ENCODE data around the gene HIBADH. TPM values are rescaled to one million over a fixed set of nuclear protein-coding genes. Genes with fewer than 3 reads are reported as not detected.

The HIBADH gene
- 25.1 TPM for polyA plus RNA-seq (ENCODE audit: insufficient read length)

DNA sequence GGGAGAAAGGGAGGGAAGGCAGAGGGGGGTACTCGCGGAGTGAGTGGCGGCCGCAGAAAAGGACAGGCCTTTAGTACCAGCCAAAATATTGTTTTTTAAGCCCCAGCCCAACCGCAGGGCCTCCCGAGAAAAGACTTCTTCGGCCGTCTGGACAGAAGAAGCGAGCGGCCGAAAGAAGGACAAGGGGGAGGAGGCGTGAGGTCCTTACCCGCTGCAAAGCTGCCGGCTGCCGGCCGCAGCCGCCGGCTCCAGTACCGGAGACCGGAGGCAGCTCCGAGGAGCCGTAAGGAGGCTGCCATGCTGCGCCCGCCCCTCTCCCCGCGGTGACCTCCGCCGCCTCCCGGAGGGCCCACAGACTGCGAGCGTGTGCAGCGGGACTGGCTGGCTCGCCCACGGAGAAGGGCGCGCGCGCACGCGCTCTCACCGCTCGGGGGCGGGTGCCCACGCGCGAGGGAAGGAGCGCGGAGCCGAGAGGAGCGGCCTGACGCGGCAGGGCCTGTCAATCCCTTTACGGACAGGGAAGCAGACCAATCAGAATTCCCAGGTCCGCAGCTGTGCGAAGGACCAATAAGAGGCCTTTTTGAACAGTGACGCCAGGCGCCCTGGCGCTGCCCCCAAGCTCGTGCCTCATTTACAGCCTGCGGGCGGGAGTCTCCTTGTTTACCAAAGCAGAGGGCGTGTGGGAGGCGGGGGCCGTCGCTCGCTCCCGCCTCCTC, at the start of gene HIBADH:
Gene HIBADH (minus strand): TSS at position 394 of the 716 bp plus-strand sequence. CDS start 95 bp downstream, at position 299.
- peak; percentile 100 for DNase-seq

DNA sequence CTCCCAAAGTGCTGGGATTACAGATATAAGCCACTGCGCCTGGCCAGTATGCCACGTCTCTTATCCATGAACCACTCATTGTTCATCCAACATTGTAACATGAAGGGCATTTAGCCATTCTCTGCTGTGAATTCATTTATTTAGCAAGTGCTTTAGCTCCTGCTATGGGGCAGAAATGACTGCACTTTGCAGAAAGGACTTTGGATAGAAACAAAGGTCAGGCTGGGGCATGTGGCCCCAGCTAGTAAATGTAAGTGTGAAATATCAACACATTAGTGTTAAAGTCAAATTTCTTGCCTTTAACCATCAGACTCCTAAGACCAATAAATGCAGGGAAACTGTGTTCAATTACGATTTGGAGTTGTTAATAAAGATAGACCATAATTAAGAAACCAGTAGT, 49.5 kb upstream of the HIBADH start:
- no peak for DNase-seq

DNA sequence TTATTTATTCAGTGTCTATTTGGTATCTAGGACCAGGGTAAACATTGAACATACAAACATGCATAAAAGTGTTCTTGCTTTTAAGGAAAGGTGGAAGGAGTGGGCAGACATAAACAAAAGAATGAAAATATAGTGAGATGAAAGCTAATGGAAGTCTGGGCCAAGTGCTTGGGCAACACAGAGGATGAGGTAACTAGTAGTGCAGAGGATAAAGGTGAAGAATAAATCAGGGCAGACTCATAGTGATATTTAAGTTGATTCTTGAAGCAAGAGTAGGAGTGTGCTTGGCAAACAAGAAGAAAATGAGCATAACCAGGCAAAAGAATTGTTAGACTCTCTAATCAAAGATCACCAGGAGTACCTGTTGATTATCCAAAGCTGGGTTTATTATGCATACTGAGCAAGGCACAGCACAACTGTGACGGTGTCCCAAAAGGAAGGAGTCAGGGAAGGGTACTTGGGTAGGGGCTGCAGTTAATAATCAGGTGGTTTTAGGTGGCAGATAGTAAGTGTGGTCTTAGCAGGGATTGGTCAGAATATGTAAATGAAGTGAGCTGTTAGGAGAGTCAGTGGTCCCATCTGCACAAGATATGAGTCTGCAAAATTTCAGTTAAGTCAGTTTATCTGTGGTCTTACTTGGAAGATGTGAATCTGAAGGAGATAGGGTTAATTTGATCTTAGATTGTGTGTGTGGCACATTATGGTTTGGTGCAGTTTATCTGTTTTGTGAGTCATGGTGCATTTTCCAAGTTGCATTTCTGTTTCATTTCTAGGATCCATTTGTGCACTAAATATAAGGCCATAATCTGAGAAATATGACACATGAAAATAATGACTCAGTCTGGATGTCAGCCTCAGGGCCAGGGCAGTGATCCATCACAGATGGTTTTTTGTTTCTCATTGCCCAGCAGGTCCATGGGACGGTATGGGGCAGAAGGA, 46.7 kb upstream of the HIBADH start:
- DNase-seq, result no peak

DNA sequence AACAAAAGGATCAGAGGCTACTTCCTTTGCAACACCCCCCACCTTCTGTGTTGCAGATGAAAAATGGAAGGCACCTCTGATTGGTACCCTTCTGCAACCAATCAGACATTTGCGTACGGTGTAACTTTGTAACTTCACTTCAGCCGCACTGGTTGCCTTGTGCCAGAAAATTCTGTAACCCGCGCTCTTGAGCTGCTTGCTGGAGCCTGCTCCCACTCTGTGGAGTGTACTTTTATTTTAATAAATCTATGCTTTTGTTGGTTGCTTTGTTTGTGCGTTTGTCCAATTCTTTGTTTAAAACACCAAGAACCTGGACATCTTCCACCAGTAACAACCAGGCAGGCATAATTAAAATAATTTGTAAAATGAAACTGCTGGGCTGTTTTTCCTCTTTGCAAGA, 45.8 kb upstream of the HIBADH start:
- no peak for DNase-seq

DNA sequence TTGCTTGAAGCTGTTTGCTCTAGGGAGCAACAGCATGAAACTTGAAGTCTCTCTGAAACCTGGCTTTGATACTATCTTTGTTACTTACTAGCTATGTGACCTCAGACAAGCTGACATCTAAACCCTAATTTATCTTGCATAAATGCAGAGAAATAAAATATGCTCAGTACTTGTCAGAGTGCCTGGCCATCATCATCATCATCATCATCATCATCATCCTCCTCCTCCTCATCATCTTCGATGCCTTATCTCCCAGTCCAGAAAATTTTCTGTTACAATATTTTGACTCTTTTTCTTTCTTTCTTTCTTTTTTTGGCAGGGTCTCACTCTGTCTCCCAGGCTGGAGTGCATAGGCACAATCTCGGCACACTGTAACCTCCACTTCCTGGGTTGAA, 42.5 kb upstream of the HIBADH start:
- no peak for DNase-seq

DNA sequence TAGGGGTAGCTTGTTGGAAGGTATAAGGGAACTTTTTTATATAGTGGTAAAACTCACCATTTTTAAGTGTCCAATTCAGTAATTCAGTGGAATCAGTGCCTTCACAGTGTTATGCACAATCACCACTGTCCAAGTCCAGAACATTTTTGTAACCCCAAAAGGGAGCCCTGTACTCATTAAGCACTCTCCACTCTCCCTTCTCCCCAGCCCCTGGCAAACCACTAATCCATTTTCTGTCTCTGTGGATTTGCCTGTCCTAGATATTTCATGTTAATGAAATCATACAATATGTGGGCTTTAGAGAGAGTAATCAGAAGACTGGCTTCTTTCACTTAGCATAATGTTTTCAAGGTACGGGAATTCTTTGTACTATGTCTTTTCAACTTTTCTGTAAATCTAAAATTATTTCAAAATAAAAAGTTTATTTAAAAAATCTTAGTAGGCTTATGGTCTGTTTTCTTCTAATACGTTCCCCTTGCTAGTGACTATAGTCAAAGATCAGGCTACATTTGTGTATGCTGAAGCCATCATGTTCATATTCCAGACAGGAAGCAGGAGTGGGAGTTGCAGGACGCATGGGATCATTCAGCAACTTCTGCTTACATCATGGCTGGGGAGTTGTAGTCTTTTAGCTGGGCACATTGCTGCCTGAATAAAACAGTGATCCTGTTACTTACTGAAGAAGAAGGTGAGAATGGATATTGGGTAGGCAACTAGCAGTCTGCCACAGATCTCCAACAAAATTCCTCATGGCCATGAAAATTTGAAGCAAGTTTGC, 41.9 kb upstream of the HIBADH start:
- DNase-seq, result no peak

DNA sequence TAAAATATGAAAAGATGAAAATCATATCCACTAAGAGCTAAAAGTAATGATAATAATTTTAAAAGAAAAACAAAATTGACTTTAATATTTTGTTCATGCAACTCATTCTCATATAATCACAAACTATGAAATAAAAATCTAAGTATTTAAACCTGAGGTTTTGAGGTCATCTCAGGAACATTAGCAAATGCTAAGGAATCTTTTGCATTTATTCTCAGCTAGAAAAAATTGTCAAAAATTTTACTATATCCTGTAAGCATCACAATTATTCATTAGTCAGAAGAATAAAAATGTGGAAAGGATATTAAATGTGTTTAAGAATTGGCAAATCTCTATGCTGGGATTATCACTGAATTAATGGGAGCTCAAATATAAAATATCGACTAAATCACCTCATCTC, 40.5 kb upstream of the HIBADH start:
- no peak for DNase-seq

DNA sequence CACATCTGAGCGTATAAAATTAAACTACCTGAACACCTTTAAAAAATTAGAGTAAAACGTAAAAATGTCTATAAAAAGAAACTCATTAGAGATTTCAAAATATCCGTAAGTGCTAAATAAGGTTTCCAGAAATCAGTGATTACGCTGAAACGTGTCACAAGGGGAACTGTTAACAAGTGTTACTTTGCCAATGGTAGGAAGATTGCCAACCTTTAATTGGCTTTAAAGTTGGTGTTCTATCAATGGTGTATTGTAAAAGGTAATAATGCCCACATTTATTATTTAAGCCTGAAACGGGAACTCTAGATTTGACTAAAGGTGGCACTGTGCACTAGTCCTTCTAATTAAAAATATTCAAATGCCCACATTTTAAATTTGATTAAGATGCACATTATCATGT, 37.8 kb upstream of the HIBADH start:
- no peak for DNase-seq

DNA sequence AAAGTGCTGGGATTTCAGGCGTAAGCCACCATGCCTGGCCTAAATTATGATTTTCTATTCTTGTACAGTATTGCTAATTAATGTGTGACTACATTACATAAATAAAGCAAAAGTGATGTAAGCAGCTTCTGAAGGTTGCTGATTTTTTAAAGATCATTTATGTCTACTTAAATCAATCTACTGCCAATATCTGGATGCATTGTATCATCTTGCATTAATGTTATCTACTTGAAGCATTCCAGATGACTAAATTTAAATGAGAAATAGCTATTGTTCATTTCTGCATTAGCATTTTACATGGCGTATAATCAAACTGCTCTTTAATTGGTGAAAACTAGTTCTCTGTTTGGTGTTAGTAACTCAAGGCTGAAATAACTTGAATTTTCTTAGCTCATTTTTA, 37.1 kb upstream of the HIBADH start:
- DNase-seq, result no peak

DNA sequence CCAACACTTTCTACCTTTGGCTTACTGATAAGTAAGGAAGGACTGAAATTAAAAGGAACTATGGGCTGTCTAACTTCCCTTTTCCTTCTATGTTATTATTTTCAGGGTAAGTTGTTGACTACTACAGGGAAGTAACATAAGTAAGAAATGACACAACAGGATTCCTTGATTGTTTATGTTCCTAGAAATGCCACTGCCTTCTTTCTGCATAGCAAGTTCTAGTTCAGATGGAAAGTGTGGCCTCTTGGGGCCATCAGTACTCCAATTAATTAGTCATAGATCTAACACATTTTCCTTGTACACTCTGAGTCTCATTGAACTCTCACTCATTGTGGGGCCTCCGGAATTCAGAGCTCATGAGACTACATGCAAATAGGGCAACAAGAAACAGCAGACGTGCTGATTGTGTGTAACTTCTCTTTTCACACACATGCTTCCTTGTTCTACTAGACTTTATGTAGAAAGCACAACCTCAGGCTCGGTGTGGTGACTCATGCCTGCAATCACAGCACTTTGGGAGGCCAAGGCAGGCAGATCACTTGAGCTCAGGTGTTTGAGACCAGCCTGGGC, 35.3 kb upstream of the HIBADH start:
- DNase-seq, result no peak

DNA sequence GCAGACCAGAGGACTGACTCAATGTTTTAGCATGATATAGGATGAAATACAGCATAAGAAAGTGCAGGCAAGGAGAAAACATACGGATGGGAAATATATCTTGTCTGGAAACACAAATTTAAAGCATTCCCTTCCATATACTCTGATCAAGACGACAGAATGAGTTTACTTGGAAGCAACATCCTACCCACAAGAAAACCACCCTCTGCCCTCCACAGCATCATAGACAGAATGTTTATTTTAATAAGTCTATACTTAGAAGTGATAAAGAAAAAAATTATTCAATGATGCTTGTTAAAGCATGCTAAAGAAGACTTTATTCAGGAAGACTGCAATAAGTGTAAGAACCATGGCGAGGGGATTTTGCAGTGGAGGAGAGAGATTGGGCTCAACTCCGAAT, 32.4 kb upstream of the HIBADH start:
- DNase-seq, result no peak

DNA sequence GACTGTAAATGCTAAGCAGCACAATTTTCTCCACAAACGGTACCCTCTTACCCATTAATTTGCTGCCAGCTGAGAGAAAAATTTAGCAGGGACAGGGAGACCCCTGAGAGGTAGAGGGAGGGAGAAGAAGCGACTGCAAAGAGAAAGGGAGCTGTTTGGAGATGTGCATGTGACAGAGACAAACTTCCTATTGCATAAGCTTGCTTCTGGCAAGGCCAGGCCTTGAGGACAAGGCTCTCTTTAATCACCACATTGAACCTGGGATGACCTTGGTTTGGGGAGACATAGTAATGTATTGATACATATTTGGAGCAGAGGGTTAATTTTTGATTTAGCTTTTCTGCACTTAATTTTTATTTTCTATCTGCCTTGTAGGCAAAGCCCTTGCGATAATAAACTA, 31.1 kb upstream of the HIBADH start:
- DNase-seq, result no peak

DNA sequence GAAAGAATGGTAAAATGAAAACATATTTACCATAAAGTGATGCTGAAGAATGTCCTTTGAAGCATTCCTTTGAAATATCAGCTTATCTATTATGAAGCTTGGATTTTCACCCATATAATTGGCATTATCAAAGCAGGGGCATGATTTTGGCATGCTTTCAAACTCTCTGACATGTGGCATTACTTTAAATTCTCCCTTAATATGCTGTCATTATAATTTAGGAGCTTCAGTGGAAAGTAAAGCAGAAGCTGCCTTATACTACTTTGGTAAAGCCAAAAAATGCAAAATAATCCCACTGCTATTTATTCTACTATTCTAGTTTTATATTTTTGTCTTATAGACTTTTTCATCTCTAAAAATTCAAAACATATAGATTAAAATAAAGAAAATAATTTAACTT, 28.0 kb upstream of the HIBADH start:
- DNase-seq, result no peak

DNA sequence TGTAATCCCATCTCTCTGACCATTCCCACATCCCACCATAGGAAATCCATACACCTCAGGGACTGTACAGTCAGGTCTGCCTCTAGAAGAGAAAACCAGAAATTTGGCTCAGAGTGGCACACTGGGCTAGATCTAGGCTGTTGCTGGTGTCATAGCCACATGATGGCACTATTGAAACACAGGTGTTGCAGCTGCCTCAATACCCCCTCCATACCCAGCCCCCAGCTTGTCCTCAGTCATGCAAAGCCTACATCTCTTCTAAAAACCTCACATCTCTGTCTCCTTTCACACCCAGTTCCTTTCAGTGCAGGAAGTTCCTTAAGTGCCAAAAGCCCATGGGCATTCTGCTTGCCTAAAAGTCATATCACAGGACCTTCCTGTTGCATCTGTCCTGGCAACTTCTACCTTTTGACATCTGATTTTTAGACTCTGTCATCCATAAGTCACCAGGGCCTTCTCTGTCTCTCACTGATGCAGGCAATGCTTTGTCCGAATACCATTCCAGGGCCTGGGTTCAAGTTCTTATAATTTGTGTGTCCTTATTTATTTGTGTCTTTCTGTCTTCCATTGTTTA, 27.0 kb upstream of the HIBADH start:
- DNase-seq, result no peak

DNA sequence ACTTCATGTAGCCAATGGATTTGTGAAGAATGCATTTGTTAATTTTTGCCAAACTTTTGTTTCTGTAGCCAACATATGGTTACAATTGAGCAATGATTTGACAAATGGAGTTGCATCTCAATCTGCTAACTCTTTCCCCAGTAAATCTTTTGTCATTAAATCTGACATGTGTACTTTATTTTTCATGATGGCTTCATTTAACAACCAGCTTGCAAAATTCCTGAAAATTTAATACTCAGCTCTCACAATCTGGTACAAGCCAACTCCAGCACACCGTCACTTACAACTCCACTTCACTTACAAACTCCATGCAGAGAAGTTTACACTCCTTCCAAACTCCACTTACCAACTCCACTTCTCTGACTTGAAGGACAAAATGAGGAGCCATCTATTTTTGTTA, 26.5 kb upstream of the HIBADH start:
- DNase-seq, result no peak

DNA sequence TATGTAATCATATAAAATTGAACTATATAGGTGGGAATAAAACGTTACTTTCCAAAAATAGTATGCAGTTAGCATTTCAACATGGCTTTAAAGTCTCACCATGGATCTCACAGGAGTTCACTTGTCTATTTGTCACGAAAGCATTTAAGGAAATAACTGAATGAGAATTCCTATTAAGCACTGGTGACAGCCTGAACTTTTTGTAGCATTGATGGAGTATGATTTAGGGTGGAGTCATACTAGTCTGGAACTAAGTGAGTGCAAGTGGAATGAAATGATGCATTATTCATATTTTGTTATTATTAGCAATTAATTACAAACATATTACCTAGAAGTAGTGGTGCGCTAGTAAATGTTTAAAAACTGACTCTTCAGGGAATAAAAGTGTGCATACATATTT, 26.0 kb upstream of the HIBADH start:
- DNase-seq, result no peak

DNA sequence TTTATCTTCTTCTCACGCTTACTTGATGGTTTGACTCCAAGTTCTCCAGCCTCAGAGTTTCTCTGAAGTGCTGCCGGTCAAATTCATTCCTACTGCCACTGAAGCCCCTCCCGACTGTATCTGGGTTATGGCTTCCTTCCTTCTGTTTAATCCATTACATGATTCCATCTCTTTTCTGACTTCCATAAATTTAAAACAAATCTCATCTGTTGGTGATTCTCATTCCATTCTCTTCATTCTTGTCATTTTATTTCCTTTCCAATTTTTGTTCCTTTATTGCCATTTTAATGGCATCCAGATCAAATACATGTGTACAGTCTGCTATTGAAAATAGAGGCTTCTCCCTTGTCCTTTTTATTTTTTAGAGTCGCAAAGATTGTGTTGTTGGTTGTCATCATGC, 25.4 kb upstream of the HIBADH start:
- DNase-seq, result no peak

DNA sequence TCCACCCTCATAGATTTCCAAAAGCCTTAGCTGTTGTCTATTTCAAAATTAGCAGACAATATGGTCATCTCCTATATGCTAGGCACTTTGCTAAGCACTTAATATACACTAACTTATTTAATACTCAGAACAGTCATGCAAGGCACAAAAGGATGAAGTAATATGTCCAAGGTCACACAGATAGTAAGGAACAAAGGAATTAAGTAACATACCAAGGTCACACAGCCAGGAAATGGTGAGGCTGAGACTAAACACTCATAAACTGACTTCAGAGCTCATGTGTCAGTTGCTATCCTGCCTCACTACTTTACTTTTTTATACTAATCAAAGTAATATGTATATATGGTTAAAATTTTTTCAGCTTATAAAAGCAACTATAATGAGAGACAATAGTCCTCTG, 23.6 kb upstream of the HIBADH start:
- DNase-seq, result no peak

DNA sequence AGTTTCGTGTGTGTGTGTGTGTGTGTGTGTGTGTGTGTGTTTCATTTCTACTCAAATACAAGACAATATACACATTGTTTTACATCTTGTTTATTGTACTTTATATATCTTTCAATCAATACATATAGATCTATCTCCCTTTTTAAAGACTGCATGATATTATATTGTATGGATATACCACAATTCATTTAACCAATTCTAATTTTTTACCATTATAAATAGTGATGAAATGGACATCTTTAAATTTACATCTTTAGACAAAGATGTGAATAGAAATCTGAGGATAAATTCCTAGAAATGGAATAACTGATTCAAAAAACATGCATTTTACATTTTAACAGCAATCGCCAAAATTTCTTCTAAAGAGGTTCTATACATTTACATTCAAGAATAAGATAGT, 23.2 kb upstream of the HIBADH start:
- DNase-seq, result no peak

DNA sequence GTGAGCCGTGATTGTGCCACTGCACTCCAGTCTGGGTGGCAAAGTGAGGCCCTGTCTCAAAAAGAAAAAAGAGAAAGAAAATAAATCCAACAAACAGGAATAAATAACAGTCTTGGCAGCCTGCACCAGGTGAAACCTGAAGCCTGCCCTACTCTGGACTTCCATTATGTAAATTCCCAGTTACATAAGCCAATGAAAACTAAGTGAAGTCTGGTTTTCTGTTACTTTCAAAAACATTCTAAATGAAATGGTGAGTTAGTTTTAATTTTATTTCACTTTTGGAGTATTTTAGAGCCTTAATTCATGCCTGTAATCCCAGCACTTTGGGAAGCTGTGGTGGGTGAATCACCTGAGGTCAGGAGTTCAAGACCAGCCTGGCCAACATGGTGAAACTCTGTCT, 22.5 kb upstream of the HIBADH start:
- DNase-seq, result no peak

DNA sequence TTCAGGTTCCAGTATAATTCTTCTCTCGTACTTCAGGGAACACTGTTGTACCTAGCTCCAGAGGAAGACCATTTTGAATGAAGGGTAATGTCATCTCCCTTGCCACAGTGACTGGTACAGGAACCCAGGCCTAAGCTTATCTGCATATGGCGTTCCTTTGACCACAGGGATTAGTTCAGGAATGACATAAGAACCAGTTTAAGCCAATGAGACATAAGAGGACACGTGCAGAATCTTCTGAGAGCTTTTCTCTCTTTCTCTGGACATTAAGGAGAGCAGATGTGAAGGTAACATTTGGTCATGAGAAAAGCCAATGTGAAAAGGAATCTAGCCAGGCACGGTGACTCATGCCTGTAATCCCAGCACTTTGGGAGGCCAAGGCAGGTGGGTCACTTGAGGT, 21.8 kb upstream of the HIBADH start:
- DNase-seq, result no peak

DNA sequence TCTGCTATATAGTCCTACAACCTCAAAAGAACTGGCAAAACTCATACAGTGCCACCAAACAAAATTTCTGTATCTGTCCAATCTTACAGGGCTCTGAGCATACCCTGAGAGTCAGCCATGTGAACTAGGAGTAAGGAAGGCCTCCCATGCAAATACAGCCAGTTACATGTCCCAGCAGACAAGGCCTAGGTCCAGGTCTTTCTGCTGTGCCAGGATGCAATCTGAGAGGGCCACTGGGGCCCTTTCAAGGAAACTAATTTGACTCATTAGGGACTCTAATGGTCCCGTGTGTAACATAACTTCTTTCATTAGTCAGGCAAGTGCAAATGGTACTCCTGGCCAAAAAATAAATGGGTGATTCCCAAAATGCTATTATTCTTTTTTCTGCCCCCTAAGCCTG, 17.9 kb upstream of the HIBADH start:
- DNase-seq, result no peak

Measured in hindlimb muscle (tissue), 1 donor.